Activated CD4-positive, alpha-beta T cell treated with anti-CD3 and anti-CD28 coated beads for 4 hours (primary cell): ENCODE data around the gene PDCD1LG2.

Source experiments
- DNase-seq, 2 donors: peaks; one replicate each; pipeline ENCODE4 v3.0.0-alpha.2; 2020

Gene PDCD1LG2

GRCh38 chr9:5532790-5533189 lies 22.5 kb downstream of the PDCD1LG2 start:
- no peak for DNase-seq

- no peak for DNase-seq
Measured at GRCh38 chr9:5536684-5537083, 26.4 kb downstream of the PDCD1LG2 start.

GRCh38 chr9:5543875-5544702 lies 33.8 kb downstream of the PDCD1LG2 start:
- DNase-seq: no peak

GRCh38 chr9:5549658-5550650 lies 39.6 kb downstream of the PDCD1LG2 start:
- no peak for DNase-seq

GRCh38 chr9:5551368-5552150 lies 41.2 kb downstream of the PDCD1LG2 start:
- DNase-seq: no peak

GRCh38 chr9:5552301-5552700 lies 42.0 kb downstream of the PDCD1LG2 start:
- no peak for DNase-seq

GRCh38 chr9:5553211-5553610 lies 42.9 kb downstream of the PDCD1LG2 start:
- DNase-seq: no peak

GRCh38 chr9:5554254-5554653 lies 43.9 kb downstream of the PDCD1LG2 start:
- no peak for DNase-seq

- no peak for DNase-seq
Measured at GRCh38 chr9:5556101-5556705, 45.9 kb downstream of the PDCD1LG2 start.

- DNase-seq: peak; percentile 28 to 39
Measured at GRCh38 chr9:5557606-5558587, 47.6 kb downstream of the PDCD1LG2 start.

GRCh38 chr9:5559659-5560058 lies 49.3 kb downstream of the PDCD1LG2 start:
- no peak for DNase-seq

- no peak for DNase-seq
Measured at GRCh38 chr9:5560443-5561100, 50.2 kb downstream of the PDCD1LG2 start.

- no peak for DNase-seq
Measured at GRCh38 chr9:5561828-5562488, 51.6 kb downstream of the PDCD1LG2 start.

- DNase-seq: no peak
Measured at GRCh38 chr9:5562806-5563416, 52.6 kb downstream of the PDCD1LG2 start.

GRCh38 chr9:5563417-5563815 lies 53.1 kb downstream of the PDCD1LG2 start:
- no peak for DNase-seq

- DNase-seq: no peak
Measured at GRCh38 chr9:5563886-5564285, 53.6 kb downstream of the PDCD1LG2 start.

- DNase-seq: no peak
Measured at GRCh38 chr9:5566054-5566618, 55.8 kb downstream of the PDCD1LG2 start.

GRCh38 chr9:5568868-5569267 lies 58.5 kb downstream of the PDCD1LG2 start:
- no peak for DNase-seq

- DNase-seq: no peak
Measured at GRCh38 chr9:5569409-5569808, 59.1 kb downstream of the PDCD1LG2 start.
